ENCODE data around the gene MEIOB. TPM values are rescaled to one million over a fixed set of nuclear protein-coding genes. Genes with fewer than 3 reads are reported as not detected.

Gene MEIOB
- total RNA-seq, 1 experiment from 2014 or later = 1.3 TPM

DNA sequence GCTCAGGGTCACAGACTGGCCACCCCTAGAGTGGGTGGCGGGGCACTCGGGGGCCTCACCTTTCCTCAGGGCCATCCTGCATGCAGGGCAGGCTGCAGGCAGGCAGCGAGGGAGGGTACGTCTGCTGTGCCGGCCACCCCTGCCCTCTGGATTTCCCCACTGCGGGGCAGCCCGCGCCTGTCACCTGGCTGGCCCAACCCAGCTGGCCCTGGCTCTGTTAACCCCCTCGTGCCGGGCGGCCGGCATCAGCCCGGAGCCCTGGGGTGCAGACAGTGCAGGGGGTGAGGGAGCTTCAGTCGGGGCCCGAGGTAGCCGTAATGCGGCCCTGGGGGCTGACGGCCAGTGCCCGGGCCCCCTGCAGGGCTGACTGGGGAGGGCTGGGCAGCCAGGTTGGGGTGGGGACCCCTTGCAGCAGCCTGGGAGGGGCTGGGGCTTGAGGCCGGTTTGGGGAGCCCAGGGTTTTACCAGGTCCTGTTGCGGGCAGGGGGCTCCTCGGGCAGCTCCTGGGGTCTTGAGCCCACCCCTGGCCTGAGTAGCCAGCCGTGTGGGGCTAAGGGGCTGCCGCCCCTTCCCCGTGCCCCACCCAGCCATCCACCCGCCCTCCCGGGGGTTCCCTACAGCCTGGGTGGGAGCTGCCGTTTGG is 78.3 kb downstream of the MEIOB start, which contains the start of gene IGFALS:
Gene IGFALS, minus strand, starts transcription at position 128 of the 643 bp plus-strand sequence. Its CDS starts 53 bp downstream, at position 75.
- H4K8ac ChIP-seq (replicated peaks; ENCODE audit: insufficient read length, low read depth, low read length) = no peak within 1 kb of the TSS
- Mint-ChIP-seq H3K27me3 (ENCODE audit: low read depth) (no peaks in the 10 kb centered on the region), H3K27ac (no peak within 1 kb of the TSS), H3K36me3 (ENCODE audit: insufficient read depth in 1 of 3, low read depth in 3 of 3) (peaks cover 10 to 19% (median 14%) of the 10 kb centered on the region in 3 experiments), H3K9me3 (peaks cover 18 to 20% of the 10 kb centered on the region in 2 experiments), H3K4me1 (no peaks in the 10 kb centered on the region), H3K4me3 (no peak within 1 kb of the TSS)
- H3K9me3 ChIP-seq (ENCODE audit: control insufficient read depth, low read depth, low read length) = no peaks in the 10 kb centered on the region
- H3K18ac ChIP-seq (ENCODE audit: insufficient read length, low read depth, low read length) = no peak within 1 kb of the TSS
- H4K5ac ChIP-seq (ENCODE audit: insufficient read length, low read depth, low read length) = no peak within 1 kb of the TSS
- H2BK120ac ChIP-seq (ENCODE audit: low read depth, low read length, poor library complexity, severe bottlenecking) = no peak within 1 kb of the TSS
- H3K14ac ChIP-seq (ENCODE audit: insufficient read depth, low read length) = no peak within 1 kb of the TSS; the same call in 1 of the 2 replicates
- H3K4ac ChIP-seq (ENCODE audit: low read depth, low read length) = no peak within 1 kb of the TSS
- H3K56ac ChIP-seq (ENCODE audit: insufficient read length, low read depth, low read length) = no peak within 1 kb of the TSS
- DNase-seq = no peak
- no peak within 1 kb of the TSS for H3K9ac ChIP-seq (ENCODE audit: extremely low read depth, insufficient read length, low read length)
- no CpG with 5 or more reads among the region's 28 CpGs for WGBS (ENCODE audit: extremely low coverage, insufficient read length, low lambda C conversion rate)
- H2AFZ ChIP-seq (ENCODE audit: low read length) = no peak within 1 kb of the TSS
- H3K79me2 ChIP-seq (ENCODE audit: insufficient read depth, low read length) = no peaks in the 10 kb centered on the region
- H4K91ac ChIP-seq (ENCODE audit: insufficient read length, low read depth, low read length) = no peak within 1 kb of the TSS
- H2AK5ac ChIP-seq (ENCODE audit: insufficient read length, low read length) = no peak within 1 kb of the TSS
- no peaks in the 10 kb centered on the region for H3K79me1 ChIP-seq (ENCODE audit: insufficient read depth, low read depth, low read length, poor library complexity, severe bottlenecking)
- no peak within 1 kb of the TSS for H3T11ph ChIP-seq (ENCODE audit: low read length)
- no peak within 1 kb of the TSS for H3K27ac ChIP-seq (ENCODE audit: insufficient read length, low read depth, low read length)
- H3K4me2 ChIP-seq (ENCODE audit: insufficient read depth, insufficient read length, low read length) = no peak within 1 kb of the TSS
- no peak within 1 kb of the TSS for H2BK20ac ChIP-seq (ENCODE audit: low read depth, low read length, poor library complexity, severe bottlenecking)
- H3K27me3 ChIP-seq (ENCODE audit: insufficient read depth, low read length) = no peaks in the 10 kb centered on the region
- H2BK12ac ChIP-seq (ENCODE audit: insufficient read length, low read depth, low read length) = no peak within 1 kb of the TSS
- H3K23me2 ChIP-seq (ENCODE audit: insufficient read length, low read depth, low read length, poor library complexity, severe bottlenecking) = no peaks in the 10 kb centered on the region
- no peak within 1 kb of the TSS for H3K23ac ChIP-seq (ENCODE audit: insufficient read length, low read depth, low read length)
- H2BK15ac ChIP-seq (ENCODE audit: low read depth, low read length) = no peak within 1 kb of the TSS
- TF ChIP-seq, protein P1, sequence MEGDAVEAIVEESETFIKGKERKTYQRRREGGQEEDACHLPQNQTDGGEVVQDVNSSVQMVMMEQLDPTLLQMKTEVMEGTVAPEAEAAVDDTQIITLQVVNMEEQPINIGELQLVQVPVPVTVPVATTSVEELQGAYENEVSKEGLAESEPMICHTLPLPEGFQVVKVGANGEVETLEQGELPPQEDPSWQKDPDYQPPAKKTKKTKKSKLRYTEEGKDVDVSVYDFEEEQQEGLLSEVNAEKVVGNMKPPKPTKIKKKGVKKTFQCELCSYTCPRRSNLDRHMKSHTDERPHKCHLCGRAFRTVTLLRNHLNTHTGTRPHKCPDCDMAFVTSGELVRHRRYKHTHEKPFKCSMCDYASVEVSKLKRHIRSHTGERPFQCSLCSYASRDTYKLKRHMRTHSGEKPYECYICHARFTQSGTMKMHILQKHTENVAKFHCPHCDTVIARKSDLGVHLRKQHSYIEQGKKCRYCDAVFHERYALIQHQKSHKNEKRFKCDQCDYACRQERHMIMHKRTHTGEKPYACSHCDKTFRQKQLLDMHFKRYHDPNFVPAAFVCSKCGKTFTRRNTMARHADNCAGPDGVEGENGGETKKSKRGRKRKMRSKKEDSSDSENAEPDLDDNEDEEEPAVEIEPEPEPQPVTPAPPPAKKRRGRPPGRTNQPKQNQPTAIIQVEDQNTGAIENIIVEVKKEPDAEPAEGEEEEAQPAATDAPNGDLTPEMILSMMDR (conservative IDR thresholded peaks at IDR 0.05) = no peak
- H3K4me1 ChIP-seq (ENCODE audit: insufficient read depth, low read length) = no peaks in the 10 kb centered on the region
- H4K20me1 ChIP-seq (ENCODE audit: control insufficient read depth, insufficient read depth, insufficient read length) = no peaks in the 10 kb centered on the region
- H2BK5ac ChIP-seq (ENCODE audit: insufficient read length, low read length) = no peak within 1 kb of the TSS

All from H9 (cell line).